ENCODE data around the gene RNF111. TPM values are rescaled to one million over a fixed set of nuclear protein-coding genes. Genes with fewer than 3 reads are reported as not detected.

The RNF111 gene
- polyA plus RNA-seq, 3 donors = 4.1 to 10.1 (median 7.0) TPM

Other genes starting within 250 kb of the RNF111 start
- gene ADAM10, start 238.0 kb upstream of the RNF111 start, polyA plus RNA-seq = 10 to 100 TPM in 2 of 3 donors, 1 to 10 TPM in 1; 8.3 to 25.6 (median 14.8) TPM
- gene MINDY2, start 216.4 kb upstream of the RNF111 start, polyA plus RNA-seq = 1 to 10 TPM; 2.1 to 7.5 (median 3.8) TPM
- 10 to 100 TPM; 38.0 to 62.8 (median 58.3) TPM for gene SLTM, start 54.0 kb upstream of the RNF111 start, polyA plus RNA-seq
- gene CCNB2, start 117.5 kb downstream of the RNF111 start, polyA plus RNA-seq = under 1 TPM; 0.43 to 0.79 (median 0.44) TPM
- under 1 TPM in 1 of 3 donors, not detected in 2; 0.03 TPM for gene LDHAL6B, start 219.2 kb downstream of the RNF111 start, polyA plus RNA-seq

Measured in adipose tissue (tissue), 3 donors.